ENCODE measurements around the gene PCED1A.

PCED1A gene

GRCh38 chr20:2840138-2840966 lies at the start of gene PCED1A, which contains the start of gene VPS16:
Gene PCED1A, minus strand, starts transcription at chr20:2840655. Its CDS starts 743 bp downstream, at chr20:2839912.
Gene VPS16, plus strand, starts transcription at chr20:2840745. Its CDS starts 30 bp downstream, at chr20:2840775.
- peak; percentile 83 for DNase-seq (ENCODE audit: low read depth)

- no peak for DNase-seq (ENCODE audit: low read depth)
These were observed 49.3 kb upstream of the PCED1A start for GRCh38 chr20:2889797-2890196.

GRCh38 chr20:2889209-2889608 lies 48.8 kb upstream of the PCED1A start:
- DNase-seq (ENCODE audit: low read depth): no peak

GRCh38 chr20:2888224-2888955 lies 47.9 kb upstream of the PCED1A start:
- DNase-seq (ENCODE audit: low read depth): no peak

GRCh38 chr20:2887715-2888114 lies 47.3 kb upstream of the PCED1A start:
- DNase-seq (ENCODE audit: low read depth): no peak

GRCh38 chr20:2883726-2884637 lies 43.5 kb upstream of the PCED1A start:
- DNase-seq (ENCODE audit: low read depth): no peak

- no peak for DNase-seq (ENCODE audit: low read depth)
These were observed 40.2 kb upstream of the PCED1A start for GRCh38 chr20:2880650-2881049.

- DNase-seq (ENCODE audit: low read depth): no peak
These were observed 38.7 kb upstream of the PCED1A start for GRCh38 chr20:2879146-2879545.

GRCh38 chr20:2878515-2878914 lies 38.1 kb upstream of the PCED1A start:
- no peak for DNase-seq (ENCODE audit: low read depth)

GRCh38 chr20:2875690-2876203 lies 35.3 kb upstream of the PCED1A start:
- no peak for DNase-seq (ENCODE audit: low read depth)

GRCh38 chr20:2874456-2874855 lies 34.0 kb upstream of the PCED1A start:
- no peak for DNase-seq (ENCODE audit: low read depth)

- peak; percentile 66 for DNase-seq (ENCODE audit: low read depth)
These were observed 33.2 kb upstream of the PCED1A start for GRCh38 chr20:2873747-2874041.

- DNase-seq (ENCODE audit: low read depth): peak; percentile 87
These were observed 32.7 kb upstream of the PCED1A start, which contains the start of gene PTPRA for GRCh38 chr20:2873010-2873746. Gene PTPRA, plus strand, starts transcription at chr20:2873481. Its CDS starts 90,797 bp downstream, at chr20:2964278.

- DNase-seq (ENCODE audit: low read depth): peak; percentile 70
These were observed 32.1 kb upstream of the PCED1A start for GRCh38 chr20:2872459-2873009.

GRCh38 chr20:2871661-2872458 lies 31.4 kb upstream of the PCED1A start:
- no peak for DNase-seq (ENCODE audit: low read depth)

GRCh38 chr20:2871111-2871465 lies 30.6 kb upstream of the PCED1A start:
- no peak for DNase-seq (ENCODE audit: low read depth)

- DNase-seq (ENCODE audit: low read depth): no peak
These were observed 28.9 kb upstream of the PCED1A start for GRCh38 chr20:2869381-2869780.

GRCh38 chr20:2867081-2867864 lies 26.8 kb upstream of the PCED1A start:
- no peak for DNase-seq (ENCODE audit: low read depth)

GRCh38 chr20:2866236-2866635 lies 25.8 kb upstream of the PCED1A start:
- no peak for DNase-seq (ENCODE audit: low read depth)

Measured in stimulated activated CD8-positive, alpha-beta memory T cell treated with anti-CD3 and anti-CD28 coated beads, Interleukin-4, amount 100 ng/mL, for 24 hours (primary cell).